ENCODE data around the gene SH3BP4. TPM values are rescaled to one million over a fixed set of nuclear protein-coding genes. Genes with fewer than 3 reads are reported as not detected.
"Not testable (repeated sequence)": the region's sequence is repeated elsewhere in the genome, so short reads cannot be mapped to it uniquely, and the experiment has no call there.

SH3BP4 gene
- polyA plus RNA-seq, 3 donors, result 37.3 to 39.0 (median 37.7) TPM

DNA sequence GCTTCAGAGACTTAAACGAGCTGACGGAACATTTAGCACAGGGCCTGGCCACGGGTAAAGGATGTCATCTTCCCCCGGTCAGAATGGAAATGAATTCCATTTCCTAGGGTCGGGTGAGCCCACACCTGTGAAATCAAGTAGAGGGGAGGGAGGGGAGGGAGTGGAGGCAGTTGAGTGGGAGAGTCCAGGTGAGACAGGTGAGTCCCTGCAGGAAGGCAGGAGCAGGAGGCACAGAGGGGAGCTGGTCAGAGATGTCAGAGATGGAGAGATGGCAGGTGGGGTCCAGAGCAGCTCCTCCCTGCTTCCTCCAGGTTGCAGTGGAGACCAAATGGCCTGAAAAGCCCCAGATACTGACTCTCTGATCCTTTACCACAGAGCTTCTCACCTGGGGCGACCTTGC, 55.2 kb downstream of the SH3BP4 start:
- DNase-seq, result no peak

DNA sequence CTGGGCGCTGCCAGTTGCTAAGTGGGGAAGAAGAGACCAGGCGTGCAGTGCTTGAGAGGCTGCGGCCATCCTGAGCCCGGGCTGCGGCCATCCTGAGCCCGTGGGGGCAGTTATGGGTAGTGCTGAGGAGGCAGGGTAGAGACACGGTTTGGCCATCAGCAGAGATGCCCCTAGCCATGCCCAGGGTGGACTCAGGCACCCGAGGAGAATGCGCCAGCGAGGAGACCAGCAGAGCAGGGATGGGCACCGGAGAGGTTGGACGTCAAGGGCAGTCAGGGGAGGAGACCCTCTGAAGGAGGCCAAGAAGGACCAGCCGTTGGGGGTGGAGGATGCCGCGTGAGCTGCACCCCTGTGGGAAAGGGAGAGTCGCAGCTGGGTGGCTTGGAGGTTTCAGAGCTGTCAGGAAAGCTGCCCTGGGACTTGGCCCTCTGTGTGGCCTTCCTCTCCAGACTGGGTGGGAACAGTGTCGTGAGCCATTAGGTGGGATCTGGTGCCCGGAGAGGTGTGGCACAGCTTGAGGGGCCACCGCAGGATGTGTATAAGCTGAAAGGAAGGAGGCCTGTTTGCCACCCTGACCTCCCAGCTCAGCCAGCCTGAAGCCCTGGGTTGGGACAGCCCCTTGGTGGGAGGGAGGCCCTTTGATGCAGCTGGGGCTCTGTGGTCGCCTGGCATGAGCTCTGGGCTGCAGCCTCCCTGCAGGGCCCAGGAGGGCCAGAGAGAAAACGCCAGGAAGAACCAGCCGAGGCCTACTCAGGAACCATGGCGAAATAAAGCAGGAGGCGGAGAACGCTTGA, 56.0 kb downstream of the SH3BP4 start:
- DNase-seq, result no peak

DNA sequence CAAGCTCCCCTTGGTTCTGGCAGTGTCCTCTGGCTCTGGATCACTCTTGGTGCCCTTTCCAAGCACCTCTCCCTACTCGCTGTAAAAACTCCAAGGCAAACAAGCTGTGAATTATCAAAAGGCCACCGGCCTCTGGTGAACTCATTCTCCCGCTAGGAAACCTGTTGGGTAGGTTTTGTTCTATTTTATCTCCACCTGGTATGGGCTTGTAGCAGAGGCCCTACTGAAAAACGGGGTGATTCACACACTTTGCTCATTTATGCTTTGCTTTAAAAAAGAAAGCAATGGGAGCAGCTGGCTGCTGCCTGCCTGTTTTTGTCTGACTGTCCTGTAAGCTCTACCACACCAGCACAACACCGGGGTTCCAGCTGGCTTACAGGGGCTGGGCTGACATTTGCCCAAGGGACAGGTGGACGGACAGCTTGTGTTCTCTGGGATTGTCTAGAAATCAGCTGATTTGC, 56.8 kb downstream of the SH3BP4 start:
- no peak for DNase-seq

DNA sequence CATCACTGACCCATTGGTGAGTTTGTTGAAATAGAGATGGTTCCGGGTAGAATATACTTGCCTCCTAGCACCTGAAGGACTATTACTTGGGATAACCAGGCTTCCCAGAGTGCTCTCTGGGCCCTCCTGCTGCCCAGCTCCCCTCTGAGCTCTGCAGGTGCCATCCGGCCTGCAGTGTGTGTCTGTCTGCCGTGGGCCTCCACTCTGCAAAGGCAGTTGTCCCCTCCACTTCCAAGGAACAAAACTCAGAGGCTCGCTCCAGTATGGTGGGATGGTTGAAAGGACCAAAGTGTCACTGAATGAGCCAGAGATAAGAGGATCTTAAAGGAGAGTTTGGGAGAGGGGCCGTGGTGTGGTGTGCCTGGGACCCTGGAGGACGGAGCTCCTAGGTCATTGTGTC, 57.3 kb downstream of the SH3BP4 start:
- DNase-seq, result no peak

DNA sequence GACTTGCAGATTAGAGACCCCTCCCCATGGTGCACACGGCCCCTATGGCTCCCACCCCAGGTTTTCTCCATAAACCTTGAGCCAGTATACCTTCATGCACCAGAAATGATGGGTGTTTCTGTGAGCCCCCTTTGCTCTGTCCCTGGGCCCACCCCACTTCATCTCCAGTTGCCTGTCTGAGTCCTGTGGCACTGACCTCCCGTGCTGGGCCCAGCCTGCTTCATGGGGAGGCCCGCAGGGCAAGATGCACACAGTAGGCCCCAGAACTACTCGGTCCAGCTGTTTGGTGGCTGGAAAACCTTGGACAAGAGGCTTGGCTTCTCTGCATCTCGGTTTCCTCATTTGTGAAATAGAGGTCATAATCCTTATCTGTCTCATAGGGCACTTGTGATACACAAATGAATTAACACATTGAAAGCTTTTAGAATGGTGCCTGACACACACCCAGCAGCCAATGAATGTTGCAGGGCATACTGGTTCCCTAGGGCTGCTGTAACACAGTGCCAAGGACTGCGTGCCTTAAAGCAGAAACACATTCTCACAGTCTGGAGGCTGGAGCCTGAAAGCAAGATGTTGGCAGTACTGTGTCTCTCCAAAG, 58.4 kb downstream of the SH3BP4 start:
- no peak for DNase-seq

DNA sequence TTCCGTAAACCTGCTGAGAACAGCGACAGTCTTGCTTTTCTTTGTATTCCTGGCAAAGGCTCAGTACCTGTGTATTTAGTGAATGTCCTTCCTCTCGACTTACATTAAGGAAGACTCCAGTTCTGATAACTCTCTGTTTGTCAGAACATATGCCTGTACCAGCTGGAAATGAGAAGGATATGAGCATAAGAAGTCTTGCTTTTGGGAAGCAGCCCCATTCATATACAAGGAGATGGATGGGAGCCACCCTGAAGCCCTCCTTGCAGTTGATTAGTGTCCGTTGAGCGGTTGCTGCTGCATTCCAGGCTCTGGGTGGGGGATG, 59.8 kb downstream of the SH3BP4 start:
- no peak for DNase-seq

DNA sequence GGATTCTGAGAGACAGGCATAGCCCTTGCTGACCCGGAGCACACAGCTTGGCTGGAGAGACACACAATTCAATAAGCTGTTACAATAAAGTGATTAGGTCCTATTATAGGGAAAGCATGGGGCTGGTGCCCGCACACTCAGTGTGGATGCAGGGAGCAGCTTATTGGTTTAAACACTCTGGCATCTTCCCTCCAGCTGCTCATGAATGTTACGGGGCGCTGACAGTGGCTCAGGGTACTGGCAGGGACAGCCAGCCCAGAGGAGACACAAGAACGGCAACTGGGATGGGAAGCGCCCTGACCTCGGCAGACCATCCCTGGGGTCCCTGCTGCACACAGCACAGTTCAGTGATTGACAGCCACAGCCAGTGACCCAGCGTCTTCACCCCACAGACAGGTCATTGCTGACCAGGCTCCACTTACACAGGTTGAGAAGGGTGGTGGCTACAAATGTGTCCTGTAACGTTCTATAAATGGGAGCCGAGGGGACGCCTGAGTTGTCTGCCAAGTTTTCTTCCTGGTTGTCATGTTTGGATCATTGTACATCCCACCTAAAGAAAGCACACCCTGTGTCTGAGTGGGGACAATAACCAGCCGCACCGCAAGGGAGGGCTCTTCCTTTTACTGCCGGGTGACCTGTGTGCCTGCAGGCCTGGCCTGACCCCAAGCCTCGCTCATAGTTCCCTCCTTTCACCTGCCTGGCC, 60.3 kb downstream of the SH3BP4 start:
- DNase-seq, result no peak

DNA sequence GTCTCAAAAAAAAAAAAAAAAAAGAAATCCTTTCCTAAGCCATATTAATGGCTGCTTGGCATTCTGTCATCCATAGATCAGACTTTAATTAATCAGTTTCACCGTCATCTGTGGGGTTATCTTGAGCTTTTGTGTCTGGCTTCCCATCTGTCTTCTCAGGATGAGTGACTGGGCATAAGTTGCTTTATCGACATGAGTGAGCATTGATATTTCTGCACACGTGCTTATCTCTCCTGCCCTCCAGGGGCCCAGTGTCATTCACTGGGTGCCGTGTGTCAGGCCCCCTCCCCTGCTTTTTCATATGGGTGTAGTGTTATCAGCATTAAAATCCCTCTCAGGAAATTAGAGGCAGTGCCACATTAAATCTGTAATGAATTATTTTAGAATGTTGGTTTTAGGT, 65.6 kb downstream of the SH3BP4 start:
- no peak for DNase-seq

DNA sequence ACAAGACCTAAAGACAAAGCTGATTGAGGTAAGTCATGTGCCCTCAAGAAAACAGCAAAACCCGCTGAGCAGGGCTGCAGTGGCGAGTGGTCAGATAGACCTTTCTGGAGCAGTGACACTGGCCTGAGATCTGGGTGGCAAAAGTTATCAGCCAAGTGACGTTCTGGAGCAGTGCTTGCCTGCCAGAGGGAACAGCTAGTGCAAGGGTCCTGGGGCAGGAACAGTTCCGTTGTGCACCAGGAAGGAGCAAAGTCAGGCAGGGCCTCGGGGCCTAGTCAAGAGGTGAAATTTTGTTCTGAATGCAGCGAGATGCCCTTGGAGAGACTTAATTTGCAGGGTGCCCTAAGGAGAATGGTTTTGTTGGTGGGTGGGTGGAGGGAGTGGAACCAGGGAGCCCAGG, 67.0 kb downstream of the SH3BP4 start:
- no peak for DNase-seq

DNA sequence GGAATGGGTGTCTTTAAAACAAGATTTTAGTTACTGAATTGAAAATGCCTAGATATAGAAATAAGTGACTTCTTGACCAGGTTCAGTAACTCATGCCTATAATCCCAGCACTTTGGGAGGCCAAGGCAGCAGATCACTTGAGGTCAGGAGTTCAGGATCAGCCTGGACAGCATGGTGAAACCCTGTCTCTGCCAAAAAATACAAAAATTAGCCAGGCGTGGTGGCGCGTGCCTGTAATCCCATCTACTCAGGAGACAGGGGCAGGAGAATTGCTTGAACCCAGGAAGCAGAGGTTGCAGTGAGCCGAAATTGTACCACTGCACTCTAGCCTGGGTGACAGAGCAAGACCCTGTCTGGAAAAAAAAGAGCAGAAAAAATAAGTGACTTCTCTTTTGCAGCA, 68.3 kb downstream of the SH3BP4 start:
- DNase-seq, result not testable (repeated sequence)

DNA sequence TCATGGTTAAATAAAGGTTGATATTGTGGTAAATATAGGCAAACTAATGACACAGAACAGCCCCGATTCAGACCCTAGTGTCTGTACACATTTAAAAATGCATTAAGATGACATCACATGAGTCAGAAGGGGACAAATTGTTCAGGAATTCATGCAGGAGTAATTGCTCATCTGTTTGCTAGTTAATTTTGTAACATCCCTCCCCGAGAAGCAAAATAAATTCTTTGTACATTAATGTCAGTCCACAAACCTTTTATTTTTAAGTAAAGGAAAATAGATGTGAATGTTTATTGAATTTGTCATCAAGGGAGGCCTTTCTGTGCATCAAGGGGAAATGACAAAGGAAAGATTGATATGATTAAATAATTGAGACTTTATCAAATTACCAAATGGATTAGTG, 69.9 kb downstream of the SH3BP4 start:
- DNase-seq, result no peak

DNA sequence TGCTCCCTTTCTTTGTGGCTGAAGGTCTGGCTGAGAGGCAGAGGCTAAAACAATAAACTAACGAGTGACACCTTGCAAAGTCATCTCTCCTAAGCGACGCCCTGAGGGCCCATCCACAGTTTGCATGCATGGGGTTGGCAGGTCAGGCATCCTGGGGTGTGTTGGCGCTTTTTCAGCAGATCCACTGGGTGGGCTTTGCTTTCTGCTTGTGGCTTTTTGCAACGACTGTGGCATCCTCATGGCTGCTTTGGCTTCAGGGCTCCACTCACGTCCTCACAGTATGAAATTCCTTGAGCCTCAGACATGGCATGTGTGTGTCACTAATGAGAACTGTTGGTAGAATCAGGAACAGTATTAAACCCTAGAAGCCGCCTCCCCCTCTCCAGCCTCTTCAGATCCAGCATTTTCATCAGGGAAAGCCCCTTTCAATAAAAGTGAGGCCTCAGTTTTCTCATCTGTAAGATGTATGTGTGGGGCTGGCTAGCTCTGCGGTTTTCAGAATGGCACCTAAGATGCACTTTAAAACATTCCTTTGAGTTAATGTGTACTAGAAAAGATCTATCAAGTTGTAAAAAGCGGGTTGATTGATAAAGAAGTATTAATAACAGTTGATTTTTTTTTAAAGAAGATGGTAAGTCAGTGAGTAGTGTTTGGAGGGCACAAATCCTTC, 72.5 kb downstream of the SH3BP4 start:
- no peak for DNase-seq

DNA sequence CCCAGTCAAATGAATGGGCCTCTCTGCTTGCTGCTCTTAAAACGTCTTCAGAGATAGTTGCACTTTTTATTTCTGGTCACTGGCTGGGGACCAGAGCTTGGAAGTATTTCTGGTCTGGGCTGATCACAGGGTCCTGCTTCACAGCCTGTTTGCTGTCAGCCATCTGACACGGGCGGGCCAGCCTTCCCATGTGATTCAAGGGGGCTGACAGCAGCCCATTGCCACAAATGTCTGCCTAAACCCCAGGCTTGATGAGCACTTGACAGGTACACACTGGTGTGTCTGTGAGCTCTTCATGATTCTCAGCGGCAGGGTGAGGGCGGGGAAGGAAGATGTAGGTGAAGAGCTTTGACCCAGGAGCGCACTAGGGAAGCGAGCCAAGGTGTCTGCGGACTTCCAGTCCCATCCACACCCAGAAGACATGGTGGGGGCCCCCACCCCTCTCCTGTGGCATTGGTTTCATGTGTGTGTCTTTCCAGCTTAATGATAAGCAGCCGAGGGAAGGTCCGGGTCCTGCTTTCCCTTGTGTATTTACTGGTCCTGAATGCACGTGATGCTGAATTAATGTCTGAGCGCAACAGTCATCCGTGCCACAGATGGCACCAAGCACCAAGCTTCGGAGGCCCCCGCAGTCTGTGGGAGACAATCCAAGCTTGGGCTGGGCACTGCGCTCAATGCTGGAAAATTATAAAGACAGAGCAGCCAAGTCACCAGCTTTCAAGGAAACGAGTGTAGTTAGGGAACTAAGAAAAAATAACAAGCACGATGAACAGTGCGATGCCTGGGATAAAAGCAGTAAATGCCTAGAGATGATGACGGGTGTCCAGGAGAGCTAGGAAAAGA, 73.3 kb downstream of the SH3BP4 start:
- no peak for DNase-seq

DNA sequence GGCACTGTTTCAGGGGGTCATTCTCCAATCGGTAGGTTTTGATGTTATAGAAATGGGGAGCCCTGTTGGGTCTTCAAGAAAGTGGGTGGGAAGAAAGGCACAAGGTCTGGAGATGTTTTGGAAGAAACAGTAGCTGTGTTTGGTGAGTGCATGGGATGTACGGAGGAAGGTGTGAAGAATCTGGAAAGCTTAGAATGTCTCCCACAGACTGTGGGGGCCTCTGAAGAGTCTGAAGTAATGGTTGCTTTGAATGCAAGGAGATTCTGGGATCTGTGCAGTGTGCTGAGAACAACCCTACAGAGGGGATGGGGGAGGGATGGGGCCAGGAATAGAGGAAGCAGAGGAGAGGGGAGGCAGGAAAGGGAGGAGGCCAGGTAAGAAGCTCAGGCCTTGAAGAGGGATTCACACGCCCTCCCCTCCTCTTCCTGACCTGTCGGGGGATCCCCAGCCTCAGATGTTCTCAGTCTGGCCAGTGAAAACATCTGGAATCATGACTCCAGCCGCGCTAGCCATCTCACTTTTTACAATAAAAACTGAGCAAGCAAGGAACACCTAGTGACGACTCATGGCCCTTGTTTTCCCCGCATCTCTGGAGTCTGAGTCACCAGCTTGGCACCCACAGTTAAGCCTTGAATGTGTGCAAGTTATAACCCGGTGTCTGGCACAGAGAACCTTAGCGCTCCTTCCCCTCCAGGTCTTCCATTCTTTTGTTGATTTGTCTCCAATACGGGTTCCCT, 74.2 kb downstream of the SH3BP4 start:
- DNase-seq, result no peak

DNA sequence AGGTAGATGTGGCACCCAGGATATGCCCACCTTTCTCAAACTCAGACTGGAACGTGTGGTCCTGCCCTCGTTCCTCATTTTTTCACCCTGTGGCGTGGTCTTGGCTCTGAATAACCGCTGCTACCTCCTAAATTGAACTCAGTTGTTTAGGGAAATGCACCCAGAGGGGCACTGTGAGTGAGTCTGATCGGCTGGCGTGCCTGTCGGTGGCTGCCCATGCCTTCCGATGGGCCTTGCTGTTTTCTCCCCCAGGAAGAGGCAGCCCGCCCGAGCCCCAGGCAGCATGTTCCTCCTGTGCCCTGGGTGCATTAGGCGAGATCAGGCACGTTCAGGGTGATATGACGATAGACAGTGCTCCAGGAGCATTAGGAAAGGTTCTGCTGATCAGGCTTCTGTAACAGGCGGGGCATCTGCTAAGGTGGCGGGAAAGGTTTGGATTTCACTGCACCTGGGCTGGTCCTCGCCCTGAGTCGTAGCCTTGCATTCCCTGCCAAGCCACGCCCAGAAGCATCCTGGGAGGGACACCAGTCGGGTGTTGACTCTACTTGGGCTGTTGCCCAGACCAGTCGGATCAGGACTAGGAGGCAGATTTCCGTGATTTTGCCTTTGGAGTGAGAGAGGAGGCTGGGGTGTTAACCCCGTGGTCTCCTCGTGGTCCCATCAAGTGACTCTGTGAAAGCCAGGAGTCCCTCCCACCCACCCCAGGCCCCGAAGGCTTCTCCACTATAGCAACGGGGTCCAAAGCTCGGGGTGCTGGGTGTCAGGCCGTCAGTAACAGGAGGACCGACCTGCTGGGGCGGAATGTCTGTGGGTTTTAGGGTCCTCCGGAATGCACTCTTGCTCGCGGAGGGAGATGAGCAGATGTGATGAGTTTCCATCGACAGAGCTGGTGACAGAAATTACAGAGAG, 75.1 kb downstream of the SH3BP4 start:
- DNase-seq, result no peak

DNA sequence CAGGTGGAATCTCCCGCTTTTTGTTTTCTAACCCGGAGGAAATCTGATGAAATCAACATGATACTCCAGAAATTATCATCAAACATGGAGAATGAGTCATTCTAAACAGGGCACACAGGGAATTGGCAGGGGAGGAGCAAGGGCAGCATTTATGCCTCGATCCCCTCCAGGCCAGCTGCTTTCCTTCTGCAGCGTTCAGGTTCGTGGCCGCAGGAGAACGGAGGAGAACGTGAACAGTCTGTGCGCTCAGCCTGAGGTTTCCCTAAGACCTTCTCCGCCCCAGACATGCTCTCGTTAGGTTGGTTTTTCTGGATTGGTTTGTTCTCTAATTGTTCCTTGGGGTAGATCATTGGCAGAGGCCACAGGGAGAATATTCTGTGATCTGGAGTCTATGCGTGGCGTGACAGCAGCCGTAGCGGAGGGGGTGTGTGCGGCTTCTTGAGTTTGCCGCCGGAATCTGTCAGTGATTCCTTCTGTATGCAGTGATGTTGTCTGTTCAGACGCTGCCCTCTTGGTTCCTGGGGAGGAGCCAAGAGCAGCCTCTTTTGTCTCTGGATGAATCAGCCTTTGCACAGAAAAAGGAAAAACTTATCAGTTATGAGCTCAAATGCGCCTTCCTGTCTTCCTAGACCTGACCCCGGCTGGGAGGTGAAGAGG, 75.9 kb downstream of the SH3BP4 start:
- DNase-seq, result no peak

DNA sequence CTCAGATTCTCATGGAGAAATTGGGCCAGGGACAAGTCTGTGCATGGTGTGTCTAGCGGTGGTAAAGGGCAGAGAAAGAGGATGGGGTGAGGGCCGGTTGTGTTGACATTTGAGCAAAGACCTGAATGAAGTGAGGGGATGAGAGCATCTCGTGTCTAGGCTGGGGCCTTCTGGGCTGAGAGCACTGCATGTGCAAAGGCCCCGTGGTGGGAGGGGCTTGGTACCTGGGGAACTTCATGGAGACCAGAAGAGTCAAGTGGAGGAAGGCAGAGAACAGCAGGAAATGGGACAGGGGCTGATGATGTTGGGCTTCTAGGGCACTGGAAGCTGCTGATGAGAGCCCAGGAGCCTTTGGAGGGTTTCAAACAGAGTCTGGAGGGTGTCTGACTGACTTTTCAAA, 76.8 kb downstream of the SH3BP4 start:
- no peak for DNase-seq

DNA sequence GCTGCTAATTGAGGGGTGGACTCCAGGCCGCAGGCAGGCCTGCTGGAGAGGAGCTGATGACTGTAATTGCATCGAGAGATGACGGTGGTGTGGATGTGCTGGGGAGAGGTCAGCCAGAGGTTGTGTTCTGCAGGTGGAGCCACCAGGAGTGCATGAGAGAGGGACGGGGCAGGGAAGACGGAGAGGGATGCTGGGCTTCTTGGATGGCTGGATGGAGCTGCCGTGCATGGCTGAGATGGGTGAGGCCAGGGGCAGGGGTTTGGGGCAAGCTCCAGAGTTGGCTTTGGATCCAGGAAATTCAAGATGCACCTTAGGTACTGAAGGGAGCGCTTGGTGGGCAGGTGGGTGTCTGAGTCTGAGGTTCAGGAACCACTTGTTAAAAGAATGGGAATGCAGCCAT, 77.2 kb downstream of the SH3BP4 start:
- DNase-seq, result no peak

DNA sequence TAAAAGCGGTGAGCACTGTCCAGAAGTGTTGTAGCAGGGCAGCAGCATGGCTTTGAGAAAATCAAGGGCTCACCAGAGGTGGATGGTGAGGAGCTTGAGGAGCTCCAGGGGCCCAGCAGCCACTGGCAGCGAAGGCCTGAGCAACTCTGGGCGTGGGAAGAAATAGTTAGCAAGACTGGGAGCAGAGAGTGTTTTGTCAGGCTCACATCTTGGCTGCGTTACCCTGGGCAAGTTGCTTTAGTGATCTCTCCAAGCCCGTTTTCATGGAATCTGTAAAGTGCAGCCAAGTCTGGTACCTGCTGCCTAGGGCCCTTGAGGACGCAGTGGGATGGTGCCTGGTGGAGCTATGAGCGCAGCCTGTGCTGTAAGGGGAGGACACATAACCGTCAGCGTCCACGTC, 78.3 kb downstream of the SH3BP4 start:
- no peak for DNase-seq
